ENCODE results near the gene BEST1.
A peak's percentile ranks its signal among the peaks of the same experiment; 100 is the strongest.

Gene BEST1

GRCh38 chr11:61967116-61967923 lies 17.2 kb downstream of the BEST1 start, which contains the start of gene FTH1:
Gene FTH1 (minus strand): TSS chr11:61967634. CDS start chr11:61967425, 209 bp downstream.
- ChIA-PET CTCF (interaction anchor here (1.0 to 15.0 kb wide), 6 partner anchors 10 to 141 kb away, joined by 3 to 146 read pairs (median 26); no protein-coding TSS in a partner anchor), POLR2A (interaction anchor here (0.6 to 3.7 kb wide), 22 partner anchors 8 to 596 kb away, joined by 3 to 15 read pairs (median 6); partner anchors contain the start of genes BEST1, INCENP and RAB3IL1)
- no peak for DNase-seq (ENCODE audit: low read depth, low spot score)
- no peak for TF ChIP-seq CTCF (IDR thresholded peaks at IDR 0.05; ENCODE audit: insufficient read depth, low read length, missing control alignments)
- peak within 1 kb of the TSS; percentile 98 for H3K4me3 ChIP-seq (ENCODE audit: low read depth, low read length)

- no peak for DNase-seq (ENCODE audit: low read depth, low spot score)
- peak overlapping the region; percentile 98 for H3K4me3 ChIP-seq (ENCODE audit: low read depth, low read length)
- CTCF ChIA-PET = interaction anchor here (0.8 to 15.0 kb wide), 10 partner anchors 10 to 170 kb away, joined by 3 to 146 read pairs (median 5); no protein-coding TSS in a partner anchor
- POLR2A ChIA-PET = interaction anchor here (0.6 to 3.7 kb wide), 21 partner anchors 8 to 171 kb away, joined by 3 to 15 read pairs (median 6); partner anchors contain the start of genes BEST1, INCENP and RAB3IL1
- TF ChIP-seq CTCF (IDR thresholded peaks at IDR 0.05; ENCODE audit: insufficient read depth, low read length, missing control alignments) = no peak
These were observed 18.0 kb downstream of the BEST1 start for GRCh38 chr11:61967924-61968757.

GRCh38 chr11:61968758-61969390 lies 18.7 kb downstream of the BEST1 start:
- POLR2A ChIA-PET = interaction anchor here (0.7 to 3.7 kb wide), 7 partner anchors 8 to 155 kb away, joined by 3 to 15 read pairs (median 7); partner anchors contain the start of genes BEST1 and INCENP
- CTCF ChIA-PET = interaction anchor here (0.8 to 15.0 kb wide), 8 partner anchors 10 to 171 kb away, joined by 4 to 146 read pairs (median 9); no protein-coding TSS in a partner anchor
- DNase-seq (ENCODE audit: low read depth, low spot score) = no peak
- H3K4me3 ChIP-seq (ENCODE audit: low read depth, low read length) = peak overlapping the region; percentile 98
- TF ChIP-seq CTCF (IDR thresholded peaks at IDR 0.05; ENCODE audit: insufficient read depth, low read length, missing control alignments) = no peak

- no peak overlapping the region for H3K4me3 ChIP-seq (ENCODE audit: low read depth, low read length)
- ChIA-PET CTCF (interaction anchor here (0.9 to 15.0 kb wide), 7 partner anchors 9 to 171 kb away, joined by 4 to 146 read pairs (median 12); no protein-coding TSS in a partner anchor), POLR2A (no interaction called here)
- no peak for DNase-seq (ENCODE audit: low read depth, low spot score)
- no peak for TF ChIP-seq CTCF (IDR thresholded peaks at IDR 0.05; ENCODE audit: insufficient read depth, low read length, missing control alignments)
These were observed 19.2 kb downstream of the BEST1 start for GRCh38 chr11:61969391-61969758.

- CTCF ChIA-PET = interaction anchor here (1.7 to 15.0 kb wide), 5 partner anchors 20 to 138 kb away, joined by 4 to 146 read pairs (median 17); partner anchors contain the start of gene BEST1
- H3K4me3 ChIP-seq (ENCODE audit: low read depth, low read length) = no peak overlapping the region
- no peak for TF ChIP-seq CTCF (IDR thresholded peaks at IDR 0.05; ENCODE audit: insufficient read depth, low read length, missing control alignments)
- DNase-seq (ENCODE audit: low read depth, low spot score) = no peak
- POLR2A ChIA-PET = no interaction called here
These were observed 19.9 kb downstream of the BEST1 start for GRCh38 chr11:61969838-61970662.

Measured in AG04449 (cell line).